ENCODE data around the gene KRTAP6-3.

The KRTAP6-3 gene, protein sequence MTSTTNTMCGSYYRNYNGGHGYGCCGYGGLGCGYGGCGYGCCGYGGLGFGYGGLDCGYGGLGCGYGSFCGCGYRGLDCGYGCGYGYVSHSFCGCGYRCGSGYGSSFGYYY

DNA sequence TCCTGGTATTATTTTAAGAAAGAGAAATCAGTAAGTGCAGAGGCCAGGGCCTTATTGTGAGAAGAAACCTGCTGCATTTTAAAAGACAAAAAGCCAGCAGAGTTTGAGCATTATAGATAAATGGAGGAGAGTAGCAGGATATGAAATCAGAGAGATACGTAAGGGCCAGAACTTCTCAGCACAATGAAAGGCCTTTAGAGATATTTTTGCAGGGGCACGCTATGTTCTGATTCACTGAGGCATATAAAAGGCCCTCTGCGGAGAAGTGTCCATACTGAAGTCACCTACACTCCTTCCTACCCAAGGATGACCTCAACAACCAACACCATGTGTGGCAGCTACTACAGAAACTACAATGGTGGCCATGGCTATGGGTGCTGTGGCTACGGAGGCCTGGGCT, at the start of gene KRTAP6-3:
Gene KRTAP6-3, plus strand, starts transcription at position 301 of the 400 bp plus-strand sequence. Its CDS starts 6 bp downstream, at position 307.
- DNase-seq (ENCODE audit: low spot score in 2 of 2): no peak
- H3K9me3 Mint-ChIP-seq: peaks cover 4% of the 10 kb centered on the region
- no peak within 1 kb of the TSS for H3K27ac Mint-ChIP-seq
- H3K4me3 Mint-ChIP-seq: no peak within 1 kb of the TSS
- H3K4me1 Mint-ChIP-seq: no peaks in the 10 kb centered on the region
- ATAC-seq: no peak
- no peaks in the 10 kb centered on the region for H3K36me3 Mint-ChIP-seq

DNA sequence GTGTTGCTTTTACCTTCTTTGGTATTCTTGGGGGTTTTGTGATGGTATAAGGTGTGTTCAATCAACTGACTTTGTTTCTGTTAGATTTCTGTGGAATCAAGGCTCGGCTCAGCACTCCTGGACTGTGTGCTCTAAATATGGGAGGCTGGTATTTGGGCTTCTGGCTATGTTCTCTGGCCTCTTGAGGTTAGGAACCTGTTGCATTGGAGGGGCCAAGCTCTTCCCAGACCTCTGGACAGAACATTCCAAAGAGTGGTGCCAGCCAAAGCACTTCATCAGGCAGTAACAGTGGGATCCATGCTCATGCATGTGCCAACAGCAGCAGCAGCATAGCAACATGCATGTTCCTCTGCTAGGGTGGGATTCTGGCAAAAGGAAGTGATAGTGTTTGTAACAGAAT, 39.5 kb upstream of the KRTAP6-3 start:
- Mint-ChIP-seq H3K36me3 (no peaks in the 10 kb centered on the region), H3K4me3 (no peak overlapping the region), H3K27ac (no peak overlapping the region), H3K9me3 (peaks cover 11% of the 10 kb centered on the region), H3K4me1 (no peaks in the 10 kb centered on the region)
- ATAC-seq (no peak), DNase-seq (ENCODE audit: low spot score in 2 of 2) (no peak)

- DNase-seq (ENCODE audit: low spot score in 2 of 2) (no peak), ATAC-seq (no peak)
- Mint-ChIP-seq H3K36me3 (no peaks in the 10 kb centered on the region), H3K4me3 (no peak overlapping the region), H3K27ac (no peak overlapping the region), H3K9me3 (peaks cover 7% of the 10 kb centered on the region), H3K4me1 (no peaks in the 10 kb centered on the region)
Measured at GRCh38 chr21:30555095-30555494, 37.1 kb upstream of the KRTAP6-3 start.

- Mint-ChIP-seq H3K36me3 (no peaks in the 10 kb centered on the region), H3K4me1 (no peaks in the 10 kb centered on the region), H3K27ac (no peak within 1 kb of the TSS), H3K4me3 (no peak within 1 kb of the TSS), H3K9me3 (peaks cover 5% of the 10 kb centered on the region)
- ATAC-seq (no peak), DNase-seq (ENCODE audit: low spot score in 2 of 2) (no peak)
Measured at GRCh38 chr21:30561264-30561895, 30.9 kb upstream of the KRTAP6-3 start, which contains the start of gene KRTAP19-7. Gene KRTAP19-7, minus strand, starts transcription at chr21:30561314. Its CDS starts 25 bp downstream, at chr21:30561289.

GRCh38 chr21:30561957-30562356, 30.3 kb upstream of the KRTAP6-3 start:
- ATAC-seq (no peak), DNase-seq (ENCODE audit: low spot score in 2 of 2) (no peak)
- no peaks in the 10 kb centered on the region for H3K36me3 Mint-ChIP-seq
- H3K4me3 Mint-ChIP-seq: no peak overlapping the region
- peaks cover 5% of the 10 kb centered on the region for H3K9me3 Mint-ChIP-seq
- no peaks in the 10 kb centered on the region for H3K4me1 Mint-ChIP-seq
- no peak overlapping the region for H3K27ac Mint-ChIP-seq

GRCh38 chr21:30563072-30563471, 29.2 kb upstream of the KRTAP6-3 start:
- Mint-ChIP-seq H3K4me3 (no peak overlapping the region), H3K9me3 (peaks cover 5% of the 10 kb centered on the region), H3K4me1 (no peaks in the 10 kb centered on the region), H3K36me3 (no peaks in the 10 kb centered on the region), H3K27ac (no peak overlapping the region)
- DNase-seq (ENCODE audit: low spot score in 2 of 2) (no peak), ATAC-seq (no peak)

GRCh38 chr21:30563630-30564029, 28.6 kb upstream of the KRTAP6-3 start:
- H3K9me3 Mint-ChIP-seq: peaks cover 5% of the 10 kb centered on the region
- no peaks in the 10 kb centered on the region for H3K36me3 Mint-ChIP-seq
- ATAC-seq (no peak), DNase-seq (ENCODE audit: low spot score in 2 of 2) (no peak)
- no peaks in the 10 kb centered on the region for H3K4me1 Mint-ChIP-seq
- H3K4me3 Mint-ChIP-seq: no peak overlapping the region
- H3K27ac Mint-ChIP-seq: no peak overlapping the region

- no peaks in the 10 kb centered on the region for H3K36me3 Mint-ChIP-seq
- H3K9me3 Mint-ChIP-seq: peaks cover 2% of the 10 kb centered on the region
- H3K4me1 Mint-ChIP-seq: no peaks in the 10 kb centered on the region
- no peak overlapping the region for H3K4me3 Mint-ChIP-seq
- ATAC-seq: no peak
- DNase-seq (ENCODE audit: low spot score in 2 of 2): no peak
- H3K27ac Mint-ChIP-seq: no peak overlapping the region
Measured at GRCh38 chr21:30567617-30568016, 24.6 kb upstream of the KRTAP6-3 start.

DNA sequence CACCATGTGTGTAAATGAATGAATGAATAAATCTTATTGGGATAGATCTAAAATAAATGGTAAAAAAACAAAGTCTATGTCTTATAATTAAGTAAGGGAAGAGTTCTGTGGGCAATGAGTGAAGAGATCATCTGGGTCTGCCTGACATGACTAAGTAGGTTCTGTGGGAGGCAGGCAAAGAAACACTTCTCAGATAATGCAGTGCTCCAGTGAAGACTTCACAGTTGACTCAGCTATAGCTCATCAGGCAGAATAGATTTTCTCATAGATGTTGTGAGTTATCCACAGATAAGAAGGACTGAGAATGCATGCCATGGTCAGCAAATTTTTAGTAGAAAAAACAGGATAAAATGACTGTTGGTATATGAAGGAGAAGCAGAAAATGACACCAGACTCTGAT, 14.5 kb upstream of the KRTAP6-3 start:
- Mint-ChIP-seq H3K27ac (no peak overlapping the region), H3K9me3 (peaks cover 6% of the 10 kb centered on the region), H3K36me3 (no peaks in the 10 kb centered on the region), H3K4me3 (no peak overlapping the region), H3K4me1 (no peaks in the 10 kb centered on the region)
- ATAC-seq (no peak), DNase-seq (ENCODE audit: low spot score in 2 of 2) (no peak)

DNA sequence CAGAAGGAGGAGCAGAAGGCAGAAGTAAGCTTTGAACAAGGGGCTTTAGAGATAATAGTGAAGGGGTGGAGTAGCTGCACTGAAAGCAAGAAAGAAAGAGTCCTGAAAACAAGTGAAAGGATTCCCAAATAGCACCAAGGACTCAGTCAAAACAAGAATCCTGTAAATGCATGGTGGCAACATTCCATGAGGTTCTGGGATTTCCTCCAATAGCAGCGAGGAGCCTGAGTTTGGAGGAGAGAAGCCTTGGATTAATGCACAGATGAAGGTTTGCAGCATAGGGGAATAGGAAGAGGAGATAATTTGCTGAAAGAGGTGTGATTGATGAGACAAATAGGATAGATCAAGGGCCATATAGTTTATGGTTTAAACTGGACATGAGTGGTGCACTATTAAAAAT, 12.9 kb upstream of the KRTAP6-3 start:
- no peaks in the 10 kb centered on the region for H3K4me1 Mint-ChIP-seq
- H3K4me3 Mint-ChIP-seq: no peak overlapping the region
- DNase-seq (ENCODE audit: low spot score in 2 of 2) (no peak), ATAC-seq (no peak)
- H3K9me3 Mint-ChIP-seq: peaks cover 3% of the 10 kb centered on the region
- no peaks in the 10 kb centered on the region for H3K36me3 Mint-ChIP-seq
- no peak overlapping the region for H3K27ac Mint-ChIP-seq

GRCh38 chr21:30580132-30580531, 12.1 kb upstream of the KRTAP6-3 start:
- H3K9me3 Mint-ChIP-seq: peaks cover 10% of the 10 kb centered on the region
- ATAC-seq (no peak), DNase-seq (ENCODE audit: low spot score in 2 of 2) (no peak)
- no peaks in the 10 kb centered on the region for H3K4me1 Mint-ChIP-seq
- H3K36me3 Mint-ChIP-seq: no peaks in the 10 kb centered on the region
- H3K27ac Mint-ChIP-seq: no peak overlapping the region
- H3K4me3 Mint-ChIP-seq: no peak overlapping the region

- no peak overlapping the region for H3K4me3 Mint-ChIP-seq
Measured at GRCh38 chr21:30582870-30583269, 9.4 kb upstream of the KRTAP6-3 start.

DNA sequence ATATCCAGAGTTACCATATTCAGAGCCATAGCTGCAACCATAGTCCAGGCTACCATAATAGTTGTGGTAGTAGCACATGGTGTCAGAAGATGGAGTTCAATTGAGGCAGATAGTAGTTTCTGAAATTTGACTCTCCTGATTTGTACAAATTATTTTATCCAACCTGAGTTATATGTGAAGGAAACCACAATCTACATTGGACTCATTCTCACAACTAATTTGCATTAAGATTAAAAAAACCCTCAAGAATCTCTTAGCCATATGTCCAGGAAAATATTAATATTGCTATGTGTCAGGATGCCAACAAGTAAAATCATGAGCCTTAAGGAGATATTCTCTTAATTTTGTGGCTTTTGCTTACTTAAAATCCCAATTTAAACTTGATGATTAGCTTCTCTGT, 1.9 kb upstream of the KRTAP6-3 start, which contains the start of gene KRTAP22-2:
Gene KRTAP22-2, minus strand, starts transcription at position 101 of the 400 bp plus-strand sequence.
- no peak for DNase-seq (ENCODE audit: low spot score in 2 of 2)
- Mint-ChIP-seq H3K4me1 (no peaks in the 10 kb centered on the region), H3K27ac (no peak within 1 kb of the TSS), H3K9me3 (peaks cover 4% of the 10 kb centered on the region), H3K4me3 (no peak within 1 kb of the TSS), H3K36me3 (no peaks in the 10 kb centered on the region)
- no peak for ATAC-seq

More at GRCh38 chr21:30582870-30583269, 9.4 kb upstream of the KRTAP6-3 start:
- H3K4me1 Mint-ChIP-seq: no peaks in the 10 kb centered on the region
- DNase-seq (ENCODE audit: low spot score in 2 of 2): no peak
- no peak overlapping the region for H3K27ac Mint-ChIP-seq
- peaks cover 7% of the 10 kb centered on the region for H3K9me3 Mint-ChIP-seq
- no peaks in the 10 kb centered on the region for H3K36me3 Mint-ChIP-seq
- no peak for ATAC-seq

DNA sequence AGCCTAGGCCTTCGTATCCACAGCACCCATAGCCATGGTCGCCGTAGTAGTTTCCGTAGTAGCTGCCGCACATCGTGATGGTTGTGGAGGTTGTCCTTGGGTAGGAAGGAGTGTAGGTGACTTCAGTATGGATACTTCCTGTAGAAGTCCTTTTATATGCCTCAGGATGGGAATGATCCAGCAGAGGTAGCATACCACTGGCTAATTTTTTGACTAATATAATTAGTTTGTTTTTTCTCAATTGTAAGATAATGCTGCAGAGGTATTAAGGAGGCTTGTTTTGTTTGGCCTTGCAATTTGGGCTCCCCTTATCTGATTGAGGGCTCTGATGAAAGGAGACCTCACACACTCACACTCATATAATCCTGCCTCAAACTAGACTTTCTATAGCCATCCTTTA, 6.6 kb downstream of the KRTAP6-3 start, which contains the start of gene KRTAP6-2:
Gene KRTAP6-2, minus strand, starts transcription at position 101 of the 400 bp plus-strand sequence. Its CDS starts 28 bp downstream, at position 73.
- H3K27ac Mint-ChIP-seq: no peak within 1 kb of the TSS
- DNase-seq (ENCODE audit: low spot score in 2 of 2): no peak
- H3K4me3 Mint-ChIP-seq: no peak within 1 kb of the TSS
- H3K36me3 Mint-ChIP-seq: no peaks in the 10 kb centered on the region
- H3K4me1 Mint-ChIP-seq: no peaks in the 10 kb centered on the region
- H3K9me3 Mint-ChIP-seq: peaks cover 8% of the 10 kb centered on the region
- no peak for ATAC-seq

DNA sequence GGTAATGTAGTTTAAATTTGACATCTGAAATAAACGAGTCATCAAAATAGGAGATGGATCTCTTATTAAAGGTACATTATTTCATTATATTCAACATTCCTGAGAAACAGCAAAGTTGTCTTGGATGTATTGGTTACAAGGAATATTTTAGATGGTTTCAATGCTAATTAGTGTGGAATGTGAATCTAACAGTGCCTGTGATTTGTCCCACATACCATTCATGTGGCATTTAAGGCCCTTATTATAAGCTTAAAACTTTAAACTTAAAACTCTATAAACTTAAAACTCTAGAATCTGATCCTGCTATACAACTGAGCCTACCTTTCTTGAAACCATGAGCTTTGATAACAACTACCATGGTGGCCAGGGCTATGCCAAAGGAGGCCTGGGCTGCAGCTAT, 8.5 kb downstream of the KRTAP6-3 start, which contains the start of gene KRTAP22-1:
Gene KRTAP22-1, plus strand, starts transcription at position 301 of the 400 bp plus-strand sequence.
- Mint-ChIP-seq H3K4me3 (no peak within 1 kb of the TSS), H3K4me1 (no peaks in the 10 kb centered on the region), H3K27ac (no peak within 1 kb of the TSS), H3K9me3 (peaks cover 8% of the 10 kb centered on the region), H3K36me3 (no peaks in the 10 kb centered on the region)
- ATAC-seq: no peak
- DNase-seq (ENCODE audit: low spot score in 2 of 2): no peak

- Mint-ChIP-seq H3K9me3 (peaks cover 16% of the 10 kb centered on the region), H3K27ac (no peak overlapping the region), H3K4me3 (no peak overlapping the region), H3K36me3 (no peaks in the 10 kb centered on the region), H3K4me1 (no peaks in the 10 kb centered on the region)
- no peak for ATAC-seq
- no peak for DNase-seq (ENCODE audit: low spot score in 2 of 2)
Measured at GRCh38 chr21:30605968-30606367, 13.7 kb downstream of the KRTAP6-3 start.
